C4-2B (cell line): ENCODE measurements around the gene HEBP2.

Experiments used
- ZFX ChIP-seq: fragments of 450-650 bp; IDR thresholded peaks from 2 replicates; pipeline ENCODE4 v1.6.1; 2017
- TF ChIP-seq, protein P1 (sequence below): fragments of 450-650 bp; conservative IDR thresholded peaks from 2 replicates; pipeline ENCODE4 v1.5.1; 2017; ENCODE audit warnings: mild to moderate bottlenecking

GRCh38 chr6:138404666-138405337 lies 779 bp downstream of the HEBP2 start:
- TF ChIP-seq, protein P1, sequence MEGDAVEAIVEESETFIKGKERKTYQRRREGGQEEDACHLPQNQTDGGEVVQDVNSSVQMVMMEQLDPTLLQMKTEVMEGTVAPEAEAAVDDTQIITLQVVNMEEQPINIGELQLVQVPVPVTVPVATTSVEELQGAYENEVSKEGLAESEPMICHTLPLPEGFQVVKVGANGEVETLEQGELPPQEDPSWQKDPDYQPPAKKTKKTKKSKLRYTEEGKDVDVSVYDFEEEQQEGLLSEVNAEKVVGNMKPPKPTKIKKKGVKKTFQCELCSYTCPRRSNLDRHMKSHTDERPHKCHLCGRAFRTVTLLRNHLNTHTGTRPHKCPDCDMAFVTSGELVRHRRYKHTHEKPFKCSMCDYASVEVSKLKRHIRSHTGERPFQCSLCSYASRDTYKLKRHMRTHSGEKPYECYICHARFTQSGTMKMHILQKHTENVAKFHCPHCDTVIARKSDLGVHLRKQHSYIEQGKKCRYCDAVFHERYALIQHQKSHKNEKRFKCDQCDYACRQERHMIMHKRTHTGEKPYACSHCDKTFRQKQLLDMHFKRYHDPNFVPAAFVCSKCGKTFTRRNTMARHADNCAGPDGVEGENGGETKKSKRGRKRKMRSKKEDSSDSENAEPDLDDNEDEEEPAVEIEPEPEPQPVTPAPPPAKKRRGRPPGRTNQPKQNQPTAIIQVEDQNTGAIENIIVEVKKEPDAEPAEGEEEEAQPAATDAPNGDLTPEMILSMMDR: no peak
- 0 out of 2 replicates have a peak, but pooled peaks have one; percentile 30 for TF ChIP-seq ZFX
